ENCODE data around the gene MFN2. TPM values are rescaled to one million over a fixed set of nuclear protein-coding genes. Genes with fewer than 3 reads are reported as not detected.

MFN2 gene
- total RNA-seq, 1 experiment from 2014 or later = 104 TPM

GRCh38 chr1:12059226-12059625 is 79.0 kb downstream of the MFN2 start:
- no TSS peak for BruUV-seq (replicated peaks)
- DNase-seq (ENCODE audit: low read depth, low spot score) = no peak
- TF ChIP-seq SIN3A (IDR thresholded peaks at IDR 0.05; ENCODE audit: borderline replicate concordance, insufficient read depth, low read depth, low read length) = no peak
- TF ChIP-seq, protein P1, sequence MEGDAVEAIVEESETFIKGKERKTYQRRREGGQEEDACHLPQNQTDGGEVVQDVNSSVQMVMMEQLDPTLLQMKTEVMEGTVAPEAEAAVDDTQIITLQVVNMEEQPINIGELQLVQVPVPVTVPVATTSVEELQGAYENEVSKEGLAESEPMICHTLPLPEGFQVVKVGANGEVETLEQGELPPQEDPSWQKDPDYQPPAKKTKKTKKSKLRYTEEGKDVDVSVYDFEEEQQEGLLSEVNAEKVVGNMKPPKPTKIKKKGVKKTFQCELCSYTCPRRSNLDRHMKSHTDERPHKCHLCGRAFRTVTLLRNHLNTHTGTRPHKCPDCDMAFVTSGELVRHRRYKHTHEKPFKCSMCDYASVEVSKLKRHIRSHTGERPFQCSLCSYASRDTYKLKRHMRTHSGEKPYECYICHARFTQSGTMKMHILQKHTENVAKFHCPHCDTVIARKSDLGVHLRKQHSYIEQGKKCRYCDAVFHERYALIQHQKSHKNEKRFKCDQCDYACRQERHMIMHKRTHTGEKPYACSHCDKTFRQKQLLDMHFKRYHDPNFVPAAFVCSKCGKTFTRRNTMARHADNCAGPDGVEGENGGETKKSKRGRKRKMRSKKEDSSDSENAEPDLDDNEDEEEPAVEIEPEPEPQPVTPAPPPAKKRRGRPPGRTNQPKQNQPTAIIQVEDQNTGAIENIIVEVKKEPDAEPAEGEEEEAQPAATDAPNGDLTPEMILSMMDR (IDR thresholded peaks at IDR 0.05) = no peak
- no peak for TF ChIP-seq TCF7L2 (IDR thresholded peaks at IDR 0.05; ENCODE audit: low read depth, low read length)
- TF ChIP-seq REST (IDR thresholded peaks at IDR 0.05; ENCODE audit: insufficient read depth in 1 of 2, low read depth in 2 of 2, low read length in 1 of 2) = no peak
- TF ChIP-seq POLR2AphosphoS5 (IDR thresholded peaks at IDR 0.05; ENCODE audit: low read depth, low read length) = no peak
- H3K36me3 ChIP-seq (ENCODE audit: control insufficient read depth, insufficient read depth, low read length) = no peaks in the 10 kb centered on the region
- ChIA-PET CTCF (no interaction called here), POLR2A (interaction anchor here (0.7 kb wide), 1 partner anchor 10 kb away, joined by 9 read pairs; no protein-coding TSS in a partner anchor)
- H3K4me1 ChIP-seq (ENCODE audit: control insufficient read depth, insufficient read depth, low read length) = no peaks in the 10 kb centered on the region
- H3K27ac ChIP-seq (ENCODE audit: low read length) = no peak overlapping the region
- no peak overlapping the region for H3K4me3 ChIP-seq (ENCODE audit: low read depth in 2 of 2, low read length in 2 of 2)
- no peaks in the 10 kb centered on the region; the same call in 1 of the 2 replicates for H3K27me3 ChIP-seq (ENCODE audit: control insufficient read depth, insufficient read depth, low read length)
- H3K9me3 ChIP-seq (ENCODE audit: control insufficient read depth, insufficient read depth, low read depth, low read length) = no peaks in the 10 kb centered on the region
- intact Hi-C loops (cut with micrococcal nuclease; ENCODE audit: unreplicated experiment) = no loop called here
- in situ Hi-C loops (cut with HindIII; ENCODE audit: low pct_unique_long_range_greater_than_20kb, low sequenced_read_pairs) = no loop called here
- ATAC-seq = no peak

DNA sequence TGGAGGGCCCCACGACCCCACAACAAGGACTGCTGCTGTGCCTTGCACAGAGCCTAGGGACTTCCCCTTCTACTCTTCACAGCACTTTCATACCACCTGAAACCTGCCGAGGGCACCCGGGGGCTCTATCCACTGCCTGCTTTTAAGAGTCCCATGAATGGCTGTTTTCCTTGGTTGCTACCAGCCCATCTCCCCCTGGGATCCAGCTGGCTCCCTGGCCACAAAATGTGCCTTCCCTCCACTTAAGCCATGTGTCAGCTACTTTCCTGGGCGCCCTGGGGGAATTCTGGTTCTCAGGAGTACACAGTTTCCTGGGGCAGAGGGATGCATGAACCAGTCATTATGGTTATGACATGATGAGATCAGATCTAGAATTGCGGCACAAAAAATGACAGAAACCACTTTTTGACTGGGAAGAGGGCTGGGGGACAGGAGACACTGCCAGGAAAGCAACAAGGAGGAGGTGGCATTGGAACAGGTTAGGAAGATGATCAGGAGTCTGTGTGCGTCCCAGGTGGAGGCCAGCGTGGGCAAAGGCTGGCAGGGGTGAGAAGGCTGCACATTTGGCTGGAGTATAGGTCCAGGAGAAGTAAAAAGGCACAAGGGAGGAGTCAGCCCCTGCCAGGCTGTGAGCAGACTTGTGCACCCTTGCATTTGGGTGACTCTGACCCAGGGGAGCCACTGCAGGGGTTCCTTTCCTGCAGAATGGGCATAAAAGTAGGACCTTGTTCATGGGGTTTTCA is 79.6 kb downstream of the MFN2 start:
- H3K27ac ChIP-seq (ENCODE audit: low read length) = no peak overlapping the region
- BruUV-seq (replicated peaks) = no TSS peak
- H3K4me1 ChIP-seq (ENCODE audit: control insufficient read depth, insufficient read depth, low read length) = no peaks in the 10 kb centered on the region
- intact Hi-C loops (cut with micrococcal nuclease; ENCODE audit: unreplicated experiment) (no loop called here), in situ Hi-C loops (cut with HindIII; ENCODE audit: low pct_unique_long_range_greater_than_20kb, low sequenced_read_pairs) (no loop called here)
- no peak for TF ChIP-seq POLR2AphosphoS5 (IDR thresholded peaks at IDR 0.05; ENCODE audit: low read depth, low read length)
- TF ChIP-seq TCF7L2 (IDR thresholded peaks at IDR 0.05; ENCODE audit: low read depth, low read length) = no peak
- TF ChIP-seq, protein P1 (IDR thresholded peaks at IDR 0.05) = no peak
- no peak for TF ChIP-seq SIN3A (IDR thresholded peaks at IDR 0.05; ENCODE audit: borderline replicate concordance, insufficient read depth, low read depth, low read length)
- TF ChIP-seq REST (IDR thresholded peaks at IDR 0.05; ENCODE audit: insufficient read depth in 1 of 2, low read depth in 2 of 2, low read length in 1 of 2) = no peak
- no peak overlapping the region for H3K4me3 ChIP-seq (ENCODE audit: low read depth in 2 of 2, low read length in 2 of 2)
- CTCF ChIA-PET = no interaction called here
- H3K36me3 ChIP-seq (ENCODE audit: control insufficient read depth, insufficient read depth, low read length) = no peaks in the 10 kb centered on the region
- no peaks in the 10 kb centered on the region for H3K9me3 ChIP-seq (ENCODE audit: control insufficient read depth, insufficient read depth, low read depth, low read length)
- ATAC-seq (no peak), DNase-seq (ENCODE audit: low read depth, low spot score) (no peak)
- H3K27me3 ChIP-seq (ENCODE audit: control insufficient read depth, insufficient read depth, low read length) = no peaks in the 10 kb centered on the region; the same call in 1 of the 2 replicates
- POLR2A ChIA-PET = no interaction called here
